Eye (tissue), 1 donor: ENCODE data around the gene PARVB.
"Not testable (repeated sequence)": the region's sequence is repeated elsewhere in the genome, so short reads cannot be mapped to it uniquely, and the experiment has no call there.

Source experiments
- DNase-seq: peaks from one replicate; pipeline ENCODE4 v3.0.0-alpha.2; 2015

The PARVB gene

DNA sequence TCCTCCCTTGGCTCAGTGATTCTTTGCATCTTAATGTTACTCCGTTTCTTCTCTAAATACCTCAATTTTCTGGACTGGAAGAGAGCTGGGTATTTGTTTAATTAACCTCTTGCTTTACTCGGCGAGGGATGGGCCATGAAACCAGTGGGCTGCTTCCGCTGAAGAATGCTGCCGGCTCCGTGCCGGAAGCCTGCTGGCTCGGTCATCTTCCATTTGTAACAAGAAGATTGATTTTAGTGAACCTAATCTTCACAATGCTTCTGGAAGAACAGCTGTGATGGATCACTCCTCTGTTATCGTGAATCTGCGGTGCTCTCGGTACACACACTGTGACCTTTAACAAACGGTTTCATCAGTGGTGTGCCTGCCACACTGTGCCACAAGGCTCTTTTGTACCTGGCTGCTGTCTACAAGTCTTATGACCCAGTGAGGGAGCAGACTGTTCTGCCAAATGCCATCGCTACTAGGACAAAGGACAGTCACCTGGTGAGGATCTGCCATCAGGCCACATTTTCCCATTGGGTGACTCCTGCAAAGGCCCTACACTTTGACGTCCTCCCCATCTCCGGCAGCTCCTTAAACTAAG is 25.3 kb upstream of the PARVB start:
- no peak for DNase-seq

DNA sequence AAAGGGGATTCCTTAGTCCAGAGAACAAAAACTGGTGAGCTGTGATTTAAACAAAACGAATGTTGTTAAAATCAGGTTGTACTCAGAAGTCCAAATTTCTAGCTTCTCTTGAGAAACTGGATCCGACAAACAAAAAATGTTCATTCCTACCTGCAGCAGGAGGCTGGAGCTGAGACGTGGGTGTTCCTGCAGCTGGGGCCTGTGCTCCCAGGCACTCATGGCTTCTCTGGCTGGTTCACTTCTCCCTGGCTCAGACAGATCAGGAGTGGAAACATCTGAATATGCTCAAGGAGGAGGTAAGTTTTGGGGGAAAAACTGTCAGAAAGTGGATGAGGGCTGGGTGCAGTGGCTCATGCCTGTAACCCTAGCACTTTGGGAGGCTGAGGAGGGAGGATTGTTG is 24.7 kb upstream of the PARVB start:
- DNase-seq, result no peak

DNA sequence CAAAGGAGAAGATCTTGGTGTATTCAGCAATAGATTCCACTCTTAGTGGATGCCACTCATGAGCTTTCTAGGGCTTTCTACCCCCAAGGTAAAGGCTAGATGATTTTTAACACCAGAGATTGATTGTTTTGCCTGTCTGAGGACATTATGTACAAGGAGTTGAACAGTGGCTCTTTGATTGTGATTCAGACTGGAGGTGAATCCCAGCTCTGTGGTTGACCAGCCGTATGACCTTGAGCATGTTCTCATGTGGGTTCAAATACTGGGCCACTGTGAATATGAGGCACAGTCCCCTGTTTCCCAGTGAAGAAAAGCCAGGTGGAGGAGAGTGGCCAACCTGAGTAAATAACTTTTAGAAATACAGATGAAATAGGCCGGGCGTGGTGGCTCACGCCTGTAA is 24.0 kb upstream of the PARVB start:
- DNase-seq, result no peak

- no peak for DNase-seq
Observed at GRCh38 chr22:44001521-44001920, 22.6 kb upstream of the PARVB start.

- DNase-seq, result no peak
Observed at GRCh38 chr22:44002324-44002723, 21.8 kb upstream of the PARVB start.

GRCh38 chr22:44002997-44003396 is 21.1 kb upstream of the PARVB start:
- DNase-seq, result peak; percentile 50

DNA sequence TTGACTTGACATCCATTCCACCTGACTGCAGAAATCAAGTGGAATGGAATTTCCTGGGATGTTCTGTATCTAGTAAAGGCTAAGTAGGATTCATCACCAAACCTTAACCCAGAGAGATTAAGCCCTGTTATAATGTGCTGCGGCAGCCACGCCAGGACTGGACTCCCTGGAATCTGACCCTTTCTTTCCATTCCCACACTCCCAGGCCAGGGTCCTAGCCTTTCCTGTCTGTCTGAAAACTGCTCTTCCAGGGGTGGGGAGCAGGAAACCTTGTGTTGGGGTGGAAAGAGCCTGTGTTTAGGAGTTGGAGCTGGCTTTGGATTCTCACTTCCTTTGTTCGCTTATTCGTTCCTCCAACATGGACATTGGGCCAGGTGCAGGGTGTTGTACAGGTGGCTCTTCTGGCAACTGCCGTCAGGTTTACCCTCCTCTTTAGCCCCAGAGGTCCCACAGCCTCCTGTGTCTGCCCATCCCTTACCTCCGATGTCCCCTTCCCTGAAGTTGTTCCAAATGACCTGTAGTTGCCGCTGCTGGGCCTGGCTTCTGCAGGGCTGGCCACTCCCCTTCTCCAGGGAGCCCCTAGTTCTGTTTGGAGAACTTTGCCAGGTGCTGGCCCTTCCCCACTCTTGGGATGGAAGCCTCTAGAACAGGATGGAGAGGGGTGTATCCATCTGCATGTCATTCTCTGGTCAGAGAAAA is 20.5 kb upstream of the PARVB start:
- peak; percentile 34 for DNase-seq

- no peak for DNase-seq
Observed at GRCh38 chr22:44004104-44004460, 20.0 kb upstream of the PARVB start.

GRCh38 chr22:44005524-44005923 is 18.6 kb upstream of the PARVB start:
- no peak for DNase-seq

DNA sequence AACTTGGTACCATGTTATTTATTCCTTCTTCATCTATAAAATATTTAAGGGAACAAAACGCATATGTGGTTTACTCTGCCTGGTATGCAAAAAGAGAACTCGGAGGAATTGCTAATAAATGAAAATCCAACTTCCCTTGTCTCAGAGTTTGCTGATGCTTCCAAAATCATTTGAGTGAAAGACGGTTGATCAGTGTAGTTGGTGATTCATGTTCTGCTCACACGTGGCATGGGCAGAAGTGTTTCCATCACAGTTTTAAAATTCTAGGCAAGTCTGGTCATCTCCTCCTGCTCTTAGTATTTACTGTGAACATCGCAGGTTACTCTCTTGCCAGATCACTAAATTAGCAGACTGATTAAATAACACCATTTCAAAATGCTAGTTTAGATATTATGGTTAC is 11.9 kb upstream of the PARVB start:
- no peak for DNase-seq

DNA sequence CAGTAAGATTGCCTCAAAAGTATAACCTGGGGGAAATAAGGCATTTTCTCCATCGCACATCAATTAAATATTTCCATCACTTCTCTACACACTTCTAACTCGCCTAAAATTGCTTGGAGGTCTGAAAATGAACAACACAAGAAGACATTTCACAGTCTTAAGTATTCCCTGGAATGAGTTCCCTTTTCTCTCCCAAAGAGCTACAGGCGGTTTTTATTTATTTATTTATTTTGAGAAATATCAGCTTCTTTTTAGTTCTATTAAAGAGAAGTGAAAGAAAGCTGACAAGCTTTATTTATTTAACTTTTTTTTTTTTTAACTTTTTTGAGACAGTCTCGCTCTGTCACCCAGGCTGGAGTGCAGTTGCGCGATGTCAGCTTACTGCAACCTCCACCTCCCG is 11.5 kb upstream of the PARVB start:
- no peak for DNase-seq

DNA sequence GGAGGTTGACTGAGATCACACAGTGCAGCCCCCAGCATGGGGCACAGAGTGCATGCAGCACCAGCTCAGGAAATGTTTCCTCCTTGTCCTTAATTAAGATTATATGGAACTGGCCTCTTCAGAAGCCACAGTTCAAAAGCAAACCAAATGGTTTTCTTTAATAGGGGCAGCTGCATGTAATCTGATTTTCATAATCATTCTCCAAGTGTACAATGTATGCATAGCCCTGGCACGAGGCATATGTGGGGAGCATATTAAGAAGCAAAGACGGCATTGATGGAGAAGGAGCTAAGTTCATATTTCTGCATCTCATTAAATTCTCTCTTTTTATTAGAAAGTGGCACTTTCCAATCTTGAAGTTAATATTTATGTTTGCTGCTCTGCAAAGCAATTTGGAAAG is 9.9 kb upstream of the PARVB start:
- DNase-seq, result no peak

DNA sequence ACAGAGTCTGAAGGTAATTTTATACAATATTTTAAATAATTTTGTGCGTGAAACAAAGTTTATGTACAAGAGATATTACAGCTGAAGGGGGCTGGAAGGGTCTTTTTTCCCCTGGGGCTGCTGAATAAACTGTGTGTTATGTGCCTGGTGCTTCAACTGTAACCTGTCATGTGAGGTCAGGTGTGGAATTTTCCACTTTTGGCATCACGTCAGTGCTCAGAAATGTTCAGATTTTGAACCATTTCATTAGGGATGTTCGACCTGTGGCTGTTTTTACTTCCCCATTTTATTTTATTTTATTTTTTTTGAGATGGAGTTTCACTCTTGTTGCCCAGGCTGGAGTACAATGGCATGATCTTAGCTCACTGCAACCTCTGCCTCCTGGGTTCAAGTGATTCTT is 7.5 kb upstream of the PARVB start:
- not testable (repeated sequence) for DNase-seq

- no peak for DNase-seq
Observed at GRCh38 chr22:44018594-44018993, 5.5 kb upstream of the PARVB start.

- DNase-seq, result no peak
Observed at GRCh38 chr22:44019416-44019815, 4.7 kb upstream of the PARVB start.

- no peak for DNase-seq
Observed at GRCh38 chr22:44019846-44020245, 4.3 kb upstream of the PARVB start.

DNA sequence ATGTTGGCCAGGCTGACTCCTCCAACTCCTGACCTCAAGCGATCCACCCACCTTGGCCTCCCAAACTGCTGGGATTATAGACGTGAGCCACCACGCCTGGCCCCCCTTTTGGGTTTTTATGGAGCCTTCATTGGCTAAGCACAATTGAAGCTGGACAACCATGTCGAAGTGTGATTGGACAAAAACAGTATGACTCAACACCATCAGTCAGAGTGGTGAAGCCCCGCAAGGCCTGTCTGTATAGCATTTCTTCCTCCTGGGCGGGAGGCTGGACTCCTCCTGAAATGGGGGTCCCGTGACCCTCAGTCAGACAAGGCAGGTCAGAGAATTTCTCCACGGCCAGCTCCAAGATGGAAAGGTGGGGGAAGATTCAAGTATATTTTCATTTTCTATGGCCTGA is 3.1 kb upstream of the PARVB start:
- no peak for DNase-seq

- peak; percentile 73 for DNase-seq
Observed at GRCh38 chr22:44023404-44024287, 456 bp upstream of the PARVB start.

DNA sequence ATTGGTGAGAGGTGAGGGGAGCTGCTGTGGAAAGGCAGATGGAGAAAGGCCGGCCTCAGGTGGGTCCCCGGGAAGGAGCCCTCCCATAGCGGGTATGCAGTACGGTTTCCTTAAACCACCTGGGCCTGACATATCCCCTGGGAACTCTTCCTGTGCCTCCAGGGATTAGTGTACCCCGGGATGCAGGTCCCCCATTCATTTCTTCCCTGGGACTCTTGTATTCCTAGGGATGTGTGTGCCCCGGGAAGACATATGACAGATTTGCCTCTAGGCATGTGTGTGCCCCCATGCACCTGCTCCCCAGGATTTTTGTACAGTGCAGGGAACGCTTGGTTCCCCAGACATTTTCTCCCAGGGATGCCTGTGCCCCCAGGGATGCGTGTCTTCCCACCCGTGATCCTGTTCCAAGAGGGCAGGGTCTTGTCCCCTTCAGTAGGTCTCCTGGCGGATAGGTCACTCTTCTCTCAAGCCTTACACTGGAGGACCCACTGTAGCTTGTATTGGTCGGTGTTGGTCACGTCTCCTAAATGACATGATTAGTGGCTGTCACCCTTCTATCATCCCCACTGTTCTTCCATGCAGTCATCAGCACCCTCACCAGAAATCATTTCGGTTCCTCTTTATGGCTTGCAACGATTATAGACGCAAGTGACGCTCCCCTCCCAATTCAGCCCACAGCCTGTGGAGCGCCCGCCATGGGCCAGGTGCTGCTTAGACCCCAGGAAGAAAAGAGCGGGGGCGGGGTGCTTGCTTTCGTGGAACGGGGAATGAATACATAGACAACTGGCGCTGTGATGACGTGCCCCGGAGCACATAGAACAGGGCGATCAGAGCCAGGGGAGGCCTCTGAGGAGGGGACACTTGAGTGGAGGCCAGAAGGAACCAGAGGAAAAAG is 1.3 kb downstream of the PARVB start:
- peak; percentile 11 for DNase-seq

DNA sequence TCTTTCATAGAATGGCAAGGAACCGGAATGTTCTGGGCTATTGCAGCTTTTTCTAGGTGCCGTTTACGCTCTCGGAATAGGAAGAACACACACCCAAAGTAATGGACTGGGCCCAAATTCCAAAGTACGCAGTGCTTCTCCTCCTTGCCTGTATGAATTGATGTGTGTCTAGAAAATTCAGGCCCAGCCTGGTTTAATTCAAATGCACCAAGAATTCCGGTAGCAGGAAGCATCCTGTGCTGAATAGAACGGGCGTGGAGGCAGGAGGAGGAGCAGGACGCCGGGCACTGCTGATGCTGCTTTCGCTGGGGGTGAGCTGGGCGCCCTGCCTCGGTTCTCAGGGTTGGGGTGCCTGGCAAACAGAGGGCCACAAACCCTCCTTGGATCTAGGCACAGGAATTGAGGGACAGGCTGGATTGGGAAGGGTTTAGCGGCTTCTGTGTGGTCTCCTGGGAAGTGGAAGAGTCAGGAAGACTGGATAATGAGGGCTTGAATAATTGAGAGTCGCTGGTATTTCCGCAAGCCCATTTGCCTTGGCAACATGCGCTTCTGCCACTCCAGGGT is 2.0 kb downstream of the PARVB start:
- peak; percentile 14 for DNase-seq

GRCh38 chr22:44026630-44027511 is 2.8 kb downstream of the PARVB start:
- peak; percentile 28 for DNase-seq

GRCh38 chr22:44028091-44028490 is 4.0 kb downstream of the PARVB start:
- no peak for DNase-seq
